Esophagus muscularis mucosa (tissue), 4 donors: ENCODE measurements around the gene CBL. TPM values are rescaled to one million over a fixed set of nuclear protein-coding genes. Genes with fewer than 3 reads are reported as not detected.

Experiments
- DNase-seq: peaks from one replicate; pipeline ENCODE4 v3.0.0-alpha.2; 2017; ENCODE audit errors: extremely low spot score
- H3K27ac ChIP-seq, 4 donors: fragments of 200-600 bp; sonication (generic); replicated peaks in 1 of 4; 1 replicate in 3 of 4; 2 replicates in 1 of 4; pipeline ENCODE4 v1.5.1; 2016 to 2019; ENCODE audit warnings: mild to moderate bottlenecking in 1 of 4
- H3K27me3 ChIP-seq, 4 donors: fragments of 200-600 bp; sonication (generic); one replicate each; pipeline versions ENCODE4 v1.5.1 to v1.6.0; 2016 to 2019
- H3K36me3 ChIP-seq, 4 donors: fragments of 200-600 bp; sonication (generic); one replicate each; pipeline ENCODE4 v1.5.1; 2016 to 2019
- H3K4me1 ChIP-seq, 4 donors: fragments of 200-600 bp; sonication (generic); one replicate each; pipeline ENCODE4 v1.5.1; 2016 to 2019
- H3K4me3 ChIP-seq, 4 donors: fragments of 200-600 bp; sonication (generic); 1 replicate in 2 of 4; 2 replicates in 2 of 4; pipeline ENCODE4 v1.5.1; 2016 to 2019; ENCODE audit warnings: mild to moderate bottlenecking in 4 of 4, moderate library complexity in 1 of 4
- H3K9me3 ChIP-seq, 4 donors: fragments of 200-600 bp; sonication (generic); 1 replicate in 3 of 4; 2 replicates in 1 of 4; pipeline ENCODE4 v1.5.1; 2016 to 2019
- EP300 ChIP-seq: sonication (generic); formaldehyde crosslinking; IDR thresholded peaks from one replicate; pipeline ENCODE4 v1.6.1; 2017; ENCODE audit warnings: antibody characterized with exemption
- POLR2A ChIP-seq: fragments of 450-650 bp; IDR thresholded peaks from one replicate; pipeline ENCODE4 v1.6.1; 2017; ENCODE audit warnings: antibody characterized with exemption, moderate library complexity, mild to moderate bottlenecking, low read depth
- POLR2AphosphoS5 ChIP-seq, 2 donors: sonication (generic); formaldehyde crosslinking; IDR thresholded peaks; one replicate each; pipeline ENCODE4 v1.6.1; 2017; ENCODE audit warnings: antibody characterized with exemption in 2 of 2
- WGBS: methylation state at CpG from one replicate; pipeline ENCODE4 v1.1.5; 2018; 5-methylcytosine and 5-hydroxymethylcytosine counted together
- intact Hi-C: fragments of 100-400 bp; cut with DNase I; formaldehyde crosslinking; loops from one replicate; pipeline ENCODE4 v1.15.1; 2023
- total RNA-seq, 4 donors: library from RNA; depleted of rRNA; stranded (reverse); fragments of >200 nt; gene quantifications; one replicate each; pipeline versions ENCODE4 v1.1.0 to v1.2.1, GENCODE V29; 2016
- TF ChIP-seq, protein P1 (sequence below), 3 experiments: fragments of 200-600 bp in 2 of 3; fragments of 450-650 bp in 1 of 3; sonication (generic) in 2 of 3; IDR thresholded peaks; one replicate each; pipeline ENCODE4 v1.5.1; 2017 to 2019; ENCODE audit warnings: antibody characterized with exemption in 3 of 3, mild to moderate bottlenecking in 2 of 3, moderate library complexity in 1 of 3

Gene CBL
- total RNA-seq, 4 donors from 2014 or later: 20.7 to 27.7 (median 24.1) TPM

DNA sequence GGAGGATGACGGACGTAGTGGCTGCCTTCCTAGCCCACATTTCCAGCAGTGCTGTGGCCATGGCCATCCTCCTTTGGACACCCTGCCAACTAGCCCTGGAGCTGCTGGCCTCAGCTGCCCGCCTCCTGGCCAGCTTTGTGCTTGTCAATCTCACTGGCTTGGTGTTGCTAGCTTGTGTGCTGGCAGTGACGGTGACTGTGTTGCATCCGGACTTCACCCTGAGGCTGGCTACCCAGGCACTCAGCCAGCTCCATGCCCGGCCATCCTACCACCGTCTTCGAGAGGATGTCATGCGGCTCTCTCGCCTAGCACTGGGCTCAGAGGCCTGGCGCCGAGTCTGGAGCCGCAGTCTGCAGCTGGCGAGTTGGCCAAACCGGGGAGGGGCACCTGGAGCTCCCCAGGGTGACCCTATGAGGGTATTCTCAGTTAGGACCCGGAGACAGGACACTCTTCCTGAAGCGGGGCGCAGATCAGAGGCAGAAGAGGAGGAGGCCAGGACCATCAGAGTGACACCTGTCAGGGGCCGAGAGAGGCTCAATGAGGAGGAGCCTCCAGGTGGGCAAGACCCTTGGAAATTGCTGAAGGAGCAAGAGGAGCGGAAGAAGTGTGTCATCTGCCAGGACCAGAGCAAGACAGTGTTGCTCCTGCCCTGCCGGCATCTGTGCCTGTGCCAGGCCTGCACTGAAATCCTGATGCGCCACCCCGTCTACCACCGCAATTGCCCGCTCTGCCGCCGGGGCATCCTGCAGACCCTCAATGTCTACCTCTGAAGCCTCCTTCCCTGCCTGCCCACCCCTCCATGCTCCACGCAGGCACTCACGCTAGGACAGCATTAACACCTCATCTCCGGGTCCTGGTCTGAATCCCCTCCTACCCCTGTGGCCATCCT, 129.8 kb downstream of the CBL start:
- H3K27me3 ChIP-seq: no peaks in the 10 kb centered on the region
- no peak for DNase-seq

DNA sequence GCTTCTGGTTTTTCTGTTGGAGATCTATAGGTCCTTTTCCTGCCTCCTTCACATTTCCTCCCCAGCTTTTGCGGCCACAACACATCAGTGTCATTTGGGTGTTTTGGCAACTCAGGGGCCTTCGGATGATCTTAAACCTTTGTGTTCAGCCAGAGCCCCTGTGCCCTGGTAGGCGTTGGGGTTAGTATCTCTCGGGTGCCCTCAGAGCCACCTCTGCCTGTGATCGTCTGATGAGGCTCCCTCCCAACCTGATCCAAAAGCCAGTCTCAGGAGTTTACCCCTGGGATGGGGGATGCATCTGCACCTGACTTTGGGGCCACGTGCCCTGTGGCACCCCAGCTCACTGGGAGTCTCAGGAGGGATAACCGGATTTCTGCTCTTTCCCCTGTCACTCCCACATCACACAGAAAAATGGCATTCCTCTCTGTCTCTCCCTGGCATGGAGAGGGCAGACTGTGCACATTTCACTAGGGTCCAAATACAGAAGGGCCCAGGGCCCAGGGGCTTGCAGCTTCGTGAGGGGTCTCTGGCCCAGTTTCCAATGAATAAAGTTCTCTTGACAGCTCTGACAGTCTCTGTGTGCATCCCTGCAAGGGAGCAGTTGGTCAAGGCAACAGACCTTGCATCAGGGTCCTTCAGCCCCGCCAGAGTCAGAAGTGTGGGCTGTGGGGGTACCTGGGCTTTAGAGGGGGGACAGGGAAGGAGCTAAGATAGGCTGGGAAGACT, 130.8 kb downstream of the CBL start:
- TF ChIP-seq, protein P1, sequence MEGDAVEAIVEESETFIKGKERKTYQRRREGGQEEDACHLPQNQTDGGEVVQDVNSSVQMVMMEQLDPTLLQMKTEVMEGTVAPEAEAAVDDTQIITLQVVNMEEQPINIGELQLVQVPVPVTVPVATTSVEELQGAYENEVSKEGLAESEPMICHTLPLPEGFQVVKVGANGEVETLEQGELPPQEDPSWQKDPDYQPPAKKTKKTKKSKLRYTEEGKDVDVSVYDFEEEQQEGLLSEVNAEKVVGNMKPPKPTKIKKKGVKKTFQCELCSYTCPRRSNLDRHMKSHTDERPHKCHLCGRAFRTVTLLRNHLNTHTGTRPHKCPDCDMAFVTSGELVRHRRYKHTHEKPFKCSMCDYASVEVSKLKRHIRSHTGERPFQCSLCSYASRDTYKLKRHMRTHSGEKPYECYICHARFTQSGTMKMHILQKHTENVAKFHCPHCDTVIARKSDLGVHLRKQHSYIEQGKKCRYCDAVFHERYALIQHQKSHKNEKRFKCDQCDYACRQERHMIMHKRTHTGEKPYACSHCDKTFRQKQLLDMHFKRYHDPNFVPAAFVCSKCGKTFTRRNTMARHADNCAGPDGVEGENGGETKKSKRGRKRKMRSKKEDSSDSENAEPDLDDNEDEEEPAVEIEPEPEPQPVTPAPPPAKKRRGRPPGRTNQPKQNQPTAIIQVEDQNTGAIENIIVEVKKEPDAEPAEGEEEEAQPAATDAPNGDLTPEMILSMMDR (IDR thresholded peaks at IDR 0.05): no peak
- TF ChIP-seq EP300 (no peak), POLR2A (no peak), POLR2AphosphoS5 (IDR thresholded peaks at IDR 0.05) (no peak)
- no peak for DNase-seq
- H3K4me3 ChIP-seq: no peak overlapping the region
- intact Hi-C loops: no loop called here
- H3K27me3 ChIP-seq: no peaks in the 10 kb centered on the region
- H3K9me3 ChIP-seq: no peaks in the 10 kb centered on the region
- peak overlapping the region; percentile 86 to 90 (median 88) for H3K27ac ChIP-seq
- 79% methylated on average over 8 of the region's 9 CpGs for WGBS
- H3K4me1 ChIP-seq: peaks cover 44 to 79% (median 75%) of the 10 kb centered on the region in 4 donors
- peaks cover 5 to 17% (median 12%) of the 10 kb centered on the region in 4 donors for H3K36me3 ChIP-seq

More for the DNA sequence above, 129.8 kb downstream of the CBL start:
- H3K9me3 ChIP-seq: no peaks in the 10 kb centered on the region
- H3K4me3 ChIP-seq: peak overlapping the region in 3 of 4 donors; percentile 93 to 95 (median 94)
- intact Hi-C loops: no loop called here
- peak overlapping the region in 2 of 4 donors; percentile 93 to 94 for H3K27ac ChIP-seq
- H3K36me3 ChIP-seq: peaks cover 5 to 17% (median 12%) of the 10 kb centered on the region in 4 donors
- 79% methylated on average over 21 of the region's 30 CpGs for WGBS
- H3K4me1 ChIP-seq: peaks cover 35 to 69% (median 66%) of the 10 kb centered on the region in 4 donors
- no peak for TF ChIP-seq POLR2AphosphoS5 (IDR thresholded peaks at IDR 0.05)
- TF ChIP-seq, protein P1 (IDR thresholded peaks at IDR 0.05): no peak
- TF ChIP-seq POLR2A: no peak
- no peak for TF ChIP-seq EP300

DNA sequence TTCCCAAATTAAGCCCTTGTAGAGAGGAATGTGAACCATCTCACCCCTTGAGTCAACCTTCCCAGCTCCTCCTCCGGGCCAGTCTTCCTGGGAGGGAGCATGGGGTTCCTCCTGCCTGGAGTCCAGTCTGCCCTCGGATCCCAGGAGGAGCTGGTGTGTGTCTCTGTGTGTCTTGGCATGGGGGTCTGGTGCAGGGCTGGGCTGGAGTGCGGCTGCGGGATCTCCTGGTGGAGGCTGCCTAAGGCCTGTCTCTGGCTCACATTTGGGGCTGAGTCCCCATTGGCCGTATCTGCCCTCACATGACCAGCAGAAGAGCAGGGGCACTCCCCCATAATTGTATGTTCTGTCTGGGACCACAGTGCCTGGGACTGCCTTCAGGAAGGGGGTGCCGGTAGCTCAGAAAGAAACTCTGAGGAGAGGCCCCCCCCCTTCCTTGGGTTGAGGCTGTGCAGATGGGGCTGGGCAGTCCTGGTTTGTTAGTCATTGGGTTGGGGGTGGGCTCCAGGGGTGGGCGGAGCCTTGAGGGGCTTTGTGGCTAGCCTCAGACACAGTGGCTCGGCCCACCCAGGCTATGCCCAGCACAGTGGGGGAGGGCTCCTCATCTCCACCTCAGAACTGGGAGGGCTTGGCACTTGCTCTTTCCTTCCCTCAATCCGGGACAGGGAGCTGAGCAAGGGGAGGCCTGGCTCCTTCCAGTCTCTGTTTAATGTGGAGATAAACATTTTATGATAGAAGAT, 131.6 kb downstream of the CBL start:
- Histone ChIP-seq H3K4me1 (peaks cover 44 to 79% (median 75%) of the 10 kb centered on the region in 4 donors), H3K27ac (peak overlapping the region; percentile 86 to 90 (median 88)), H3K4me3 (peak overlapping the region in 1 of 4 donors; percentile 77), H3K36me3 (peaks cover 5 to 17% (median 12%) of the 10 kb centered on the region in 4 donors), H3K27me3 (no peaks in the 10 kb centered on the region), H3K9me3 (no peaks in the 10 kb centered on the region)
- 48% methylated on average over 8 of the region's 9 CpGs for WGBS
- no peak for DNase-seq
- TF ChIP-seq POLR2AphosphoS5 (IDR thresholded peaks at IDR 0.05) (no peak), EP300 (no peak)
- intact Hi-C loops: no loop called here

DNA sequence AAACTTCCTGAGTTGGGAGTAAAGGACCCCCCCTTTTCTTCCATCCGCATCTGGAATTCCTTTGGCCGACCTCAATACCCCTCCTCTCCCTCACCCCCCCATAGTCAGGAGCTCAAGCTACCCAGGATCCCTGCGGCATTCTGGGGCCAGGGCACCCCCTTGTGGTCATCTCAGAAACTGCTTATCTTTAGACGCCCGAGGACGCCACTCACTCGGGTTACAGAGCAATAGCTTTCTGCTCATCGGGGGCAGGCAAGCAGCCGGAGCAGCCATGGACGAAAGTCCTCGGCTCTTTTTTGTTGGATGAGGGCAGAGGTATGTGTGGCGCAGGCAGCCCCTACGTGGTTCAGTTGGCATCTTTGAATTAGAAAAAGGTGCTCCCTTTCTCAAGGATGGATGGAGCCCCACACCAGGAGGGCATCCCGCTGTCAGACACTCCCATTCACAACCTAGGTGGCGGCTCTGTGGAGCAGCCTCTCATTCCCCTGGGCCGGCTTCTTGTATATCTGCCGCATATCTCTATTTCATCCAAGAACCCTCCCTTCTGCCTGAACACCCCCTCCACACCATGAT, 132.3 kb downstream of the CBL start:
- H3K9me3 ChIP-seq: no peaks in the 10 kb centered on the region
- peak overlapping the region; percentile 86 to 90 (median 88) for H3K27ac ChIP-seq
- peaks cover 44 to 79% (median 75%) of the 10 kb centered on the region in 4 donors for H3K4me1 ChIP-seq
- WGBS: 16% methylated on average over 12 of the region's 17 CpGs
- DNase-seq: no peak
- TF ChIP-seq EP300: no peak
- peak; percentile 25 to 55 for TF ChIP-seq POLR2AphosphoS5 (IDR thresholded peaks at IDR 0.05)
- TF ChIP-seq, protein P1 (IDR thresholded peaks at IDR 0.05): peak; percentile 79 to 91 (median 86)
- no peak for TF ChIP-seq POLR2A
- peak overlapping the region; percentile 59 to 77 (median 70) for H3K4me3 ChIP-seq
- peaks cover 5 to 17% (median 12%) of the 10 kb centered on the region in 4 donors for H3K36me3 ChIP-seq
- H3K27me3 ChIP-seq: no peaks in the 10 kb centered on the region
- intact Hi-C loops: no loop called here
